Trophoblast cell (in vitro differentiated cells and primary cell): ENCODE data around the gene ACTR8.

Experiments used
- DNase-seq, 2 donors: peaks; one replicate each; pipeline ENCODE4 v3.0.0-alpha.2; 2016
- H2AFZ ChIP-seq: 2 replicates; pipeline ENCODE4 v1.6.1; 2013; ENCODE audit warnings: low read length, moderate library complexity, mild to moderate bottlenecking; ENCODE audit not compliant: insufficient read depth, poor library complexity
- H2AK5ac ChIP-seq: 2 replicates; pipeline ENCODE4 v1.6.1; 2013; ENCODE audit warnings: mild to moderate bottlenecking, low read length
- H2BK120ac ChIP-seq: 2 replicates; pipeline ENCODE4 v1.6.1; 2013; ENCODE audit warnings: low read length, mild to moderate bottlenecking, moderate library complexity; ENCODE audit not compliant: insufficient read depth, poor library complexity
- H2BK12ac ChIP-seq: 2 replicates; pipeline ENCODE4 v1.6.1; 2013; ENCODE audit warnings: mild to moderate bottlenecking, low read length, moderate library complexity
- H2BK5ac ChIP-seq: 2 replicates; pipeline ENCODE4 v1.6.1; 2013; ENCODE audit warnings: low read length, low read depth, moderate library complexity, mild to moderate bottlenecking; ENCODE audit not compliant: poor library complexity
- H3K14ac ChIP-seq: 2 replicates; pipeline ENCODE4 v1.6.1; 2013; ENCODE audit warnings: mild to moderate bottlenecking, low read length
- H3K18ac ChIP-seq: 2 replicates; pipeline ENCODE4 v1.6.1; 2013; ENCODE audit warnings: mild to moderate bottlenecking, low read length
- H3K23ac ChIP-seq: 2 replicates; pipeline ENCODE4 v1.6.1; 2013; ENCODE audit warnings: low read length
- H3K27ac ChIP-seq: 2 replicates; pipeline ENCODE4 v1.5.1; 2013; ENCODE audit warnings: low read depth, mild to moderate bottlenecking, inconsistent platforms, low read length, moderate library complexity
- H3K27me3 ChIP-seq: 2 replicates; pipeline ENCODE4 v1.6.1; 2013; ENCODE audit warnings: inconsistent platforms, mild to moderate bottlenecking, low read length, moderate library complexity; ENCODE audit not compliant: insufficient read depth
- H3K36me3 ChIP-seq, 2 experiments: 1 replicate in 1 of 2; 2 replicates in 1 of 2; pipeline ENCODE4 v1.6.1; 2013; ENCODE audit warnings: low read length in 2 of 2, mild to moderate bottlenecking in 2 of 2, moderate library complexity in 1 of 2; ENCODE audit not compliant: insufficient read depth in 2 of 2, control insufficient read depth in 1 of 2
- H3K4ac ChIP-seq: 2 replicates; pipeline ENCODE4 v1.6.1; 2013; ENCODE audit warnings: low read depth, mild to moderate bottlenecking, low read length, moderate library complexity
- H3K4me1 ChIP-seq, 2 experiments: 1 replicate in 1 of 2; 2 replicates in 1 of 2; pipeline ENCODE4 v1.6.1; 2013; ENCODE audit warnings: low read length in 2 of 2, mild to moderate bottlenecking in 2 of 2, moderate library complexity in 1 of 2; ENCODE audit not compliant: insufficient read depth in 2 of 2, control insufficient read depth in 1 of 2
- H3K4me2 ChIP-seq: 2 replicates; pipeline ENCODE4 v1.6.1; 2013; ENCODE audit warnings: inconsistent platforms, mild to moderate bottlenecking, low read length, moderate library complexity
- H3K4me3 ChIP-seq: 2 replicates; pipeline ENCODE4 v1.5.1; 2013; ENCODE audit warnings: mild to moderate bottlenecking, low read depth, low read length, inconsistent platforms
- H3K79me1 ChIP-seq: one replicate; pipeline ENCODE4 v1.6.1; 2013; ENCODE audit warnings: low read length
- H3K79me2 ChIP-seq: 2 replicates; pipeline ENCODE4 v1.6.1; 2013; ENCODE audit warnings: low read length, mild to moderate bottlenecking; ENCODE audit not compliant: control insufficient read depth, insufficient read depth, poor library complexity
- H3K9ac ChIP-seq: 2 replicates; pipeline ENCODE4 v1.6.1; 2013; ENCODE audit warnings: mild to moderate bottlenecking, low read length
- H3K9me3 ChIP-seq: 2 replicates; pipeline ENCODE4 v1.6.1; 2013; ENCODE audit warnings: low read depth, mild to moderate bottlenecking, control low read depth, inconsistent platforms, low read length; ENCODE audit not compliant: insufficient read depth
- H4K12ac ChIP-seq: 2 replicates; pipeline ENCODE4 v1.6.1; 2013; ENCODE audit warnings: low read depth, mild to moderate bottlenecking, low read length, moderate library complexity
- H4K8ac ChIP-seq: 2 replicates; pipeline ENCODE4 v1.6.1; 2013; ENCODE audit warnings: low read depth, mild to moderate bottlenecking, low read length, moderate library complexity
- H4K91ac ChIP-seq: one replicate; pipeline ENCODE4 v1.6.1; 2013; ENCODE audit warnings: low read depth, mild to moderate bottlenecking, low read length, moderate library complexity
- WGBS: extraction: QIAGEN DNeasy Blood & Tissue Kit; methylation state at CpG from one replicate; pipeline ENCODE4 v1.1.7; 2013; ENCODE audit warnings: missing lambda C conversion rate; ENCODE audit not compliant: insufficient read length, insufficient coverage; ENCODE audit errors: extremely low coverage; 5-methylcytosine and 5-hydroxymethylcytosine counted together

The ACTR8 gene

GRCh38 chr3:53913401-53913800 is 31.4 kb upstream of the ACTR8 start:
- Histone ChIP-seq H3K27ac (no peak overlapping the region), H2AK5ac (no peak overlapping the region), H3K9ac (no peak overlapping the region), H3K4me2 (no peak overlapping the region), H3K9me3 (no peaks in the 10 kb centered on the region), H2BK120ac (no peak overlapping the region), H3K18ac (no peak overlapping the region), H3K79me1 (no peaks in the 10 kb centered on the region), H2BK12ac (no peak overlapping the region), H3K4me3 (no peak overlapping the region), H4K91ac (no peak overlapping the region), H3K4ac (no peak overlapping the region), H4K12ac (no peak overlapping the region), H3K27me3 (no peaks in the 10 kb centered on the region), H2AFZ (no peak overlapping the region), H3K14ac (no peak overlapping the region), H3K23ac (no peak overlapping the region), H2BK5ac (no peak overlapping the region), H3K36me3 (no peaks in the 10 kb centered on the region), H4K8ac (no peak overlapping the region), H3K4me1 (no peaks in the 10 kb centered on the region), H3K79me2 (no peaks in the 10 kb centered on the region)
- no CpG with 5 or more reads among the region's 8 CpGs for WGBS
- DNase-seq, result no peak

DNA sequence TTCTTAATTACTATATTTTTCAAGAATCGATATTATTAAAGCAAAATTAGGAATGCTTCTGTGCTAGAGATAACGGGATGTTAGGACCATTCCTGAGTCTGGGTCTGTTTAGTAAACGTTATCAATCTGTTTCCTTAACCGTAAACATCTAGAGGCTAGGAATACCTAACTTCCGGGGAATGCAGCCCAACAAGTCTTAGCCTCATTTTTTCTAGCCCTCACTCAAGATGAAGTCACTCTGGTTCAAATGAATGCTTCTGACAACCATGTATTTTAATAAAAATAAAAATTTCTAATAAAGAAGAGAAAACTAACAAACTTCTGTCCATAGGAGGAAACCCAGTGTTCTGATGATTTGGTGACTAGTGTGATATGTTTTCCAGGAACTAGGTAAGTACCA is 20.8 kb upstream of the ACTR8 start:
- H3K36me3 ChIP-seq, result no peaks in the 10 kb centered on the region
- no peaks in the 10 kb centered on the region for H3K4me1 ChIP-seq
- peak; percentile 73 to 84 for DNase-seq
- no peak overlapping the region for H4K12ac ChIP-seq
- H3K79me2 ChIP-seq, result no peaks in the 10 kb centered on the region
- H2BK120ac ChIP-seq, result no peak overlapping the region
- no peak overlapping the region for H3K4me2 ChIP-seq
- H2BK5ac ChIP-seq, result no peak overlapping the region
- H3K9me3 ChIP-seq, result no peaks in the 10 kb centered on the region
- WGBS, result no CpG with 5 or more reads among the region's 5 CpGs
- H3K4me3 ChIP-seq, result no peak overlapping the region
- no peak overlapping the region for H3K14ac ChIP-seq
- H2AK5ac ChIP-seq, result no peak overlapping the region
- no peak overlapping the region for H3K23ac ChIP-seq
- no peaks in the 10 kb centered on the region for H3K27me3 ChIP-seq
- no peak overlapping the region for H4K8ac ChIP-seq
- no peak overlapping the region for H4K91ac ChIP-seq
- no peak overlapping the region for H3K9ac ChIP-seq
- no peaks in the 10 kb centered on the region for H3K79me1 ChIP-seq
- no peak overlapping the region for H2BK12ac ChIP-seq
- H3K4ac ChIP-seq, result no peak overlapping the region
- no peak overlapping the region for H2AFZ ChIP-seq
- no peak overlapping the region for H3K27ac ChIP-seq
- no peak overlapping the region for H3K18ac ChIP-seq

DNA sequence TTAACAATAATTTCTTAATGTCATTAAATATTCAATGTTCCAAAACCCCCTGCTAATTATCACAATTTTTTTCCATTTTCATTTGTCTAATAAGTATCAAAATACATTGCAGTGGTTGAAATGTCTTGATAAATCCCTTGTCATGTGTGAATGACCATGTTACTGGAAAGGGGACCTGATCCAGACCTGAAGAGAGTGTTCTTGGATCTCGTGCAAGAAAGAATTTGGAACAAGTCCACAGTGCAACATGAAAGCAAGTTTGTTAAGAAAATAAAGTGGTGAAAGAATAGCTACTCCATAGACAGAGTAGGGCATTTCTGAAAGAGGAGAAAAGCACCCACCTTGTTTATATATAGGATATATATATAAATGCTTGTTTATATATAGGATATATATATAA is 20.1 kb upstream of the ACTR8 start:
- Histone ChIP-seq H4K12ac (no peak overlapping the region), H4K91ac (no peak overlapping the region), H3K36me3 (no peaks in the 10 kb centered on the region), H3K4me2 (no peak overlapping the region), H2BK5ac (no peak overlapping the region), H3K79me1 (no peaks in the 10 kb centered on the region), H4K8ac (no peak overlapping the region), H3K4me3 (no peak overlapping the region), H3K4ac (no peak overlapping the region), H3K79me2 (no peaks in the 10 kb centered on the region), H3K4me1 (no peaks in the 10 kb centered on the region), H3K14ac (no peak overlapping the region), H3K23ac (no peak overlapping the region), H3K18ac (no peak overlapping the region), H3K27me3 (no peaks in the 10 kb centered on the region), H3K27ac (no peak overlapping the region), H2AFZ (no peak overlapping the region), H3K9me3 (no peaks in the 10 kb centered on the region), H3K9ac (no peak overlapping the region), H2AK5ac (no peak overlapping the region), H2BK12ac (no peak overlapping the region), H2BK120ac (no peak overlapping the region)
- WGBS, result no CpG with 5 or more reads among the region's 1 CpG
- DNase-seq, result no peak

DNA sequence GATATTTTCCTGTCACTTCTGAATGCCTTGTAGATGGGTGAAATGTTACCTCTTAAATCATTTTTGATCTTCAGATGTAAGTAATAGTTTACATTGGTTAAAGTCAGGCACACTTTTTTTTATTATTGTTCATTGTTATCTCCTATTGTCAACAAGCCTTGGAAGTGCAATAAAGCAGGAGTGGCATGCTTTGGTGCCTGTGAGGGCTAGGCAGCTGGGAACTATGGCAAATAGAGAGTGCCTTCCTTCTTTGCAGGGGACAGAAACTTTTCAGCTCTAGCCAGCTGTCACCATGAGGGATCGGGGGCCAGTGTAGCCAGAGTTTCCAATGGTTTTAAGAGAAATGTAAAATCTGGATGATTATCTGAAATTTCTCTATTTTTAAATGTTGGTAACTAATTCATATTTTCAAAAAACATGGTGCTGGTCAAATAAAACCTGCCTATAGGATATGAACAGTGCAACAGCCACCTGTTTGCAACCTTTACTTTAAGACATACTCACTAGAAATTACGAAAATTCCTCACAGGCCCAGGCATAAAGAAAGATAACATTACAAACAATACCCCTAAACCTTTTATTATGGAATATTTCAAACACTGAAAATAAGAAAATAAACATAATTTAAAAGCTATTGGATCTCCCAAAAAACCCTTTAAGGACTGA is 18.8 kb upstream of the ACTR8 start:
- H3K18ac ChIP-seq, result no peak overlapping the region
- H2BK12ac ChIP-seq, result no peak overlapping the region
- no peak overlapping the region for H4K8ac ChIP-seq
- H2AFZ ChIP-seq, result no peak overlapping the region
- no peak overlapping the region for H2BK5ac ChIP-seq
- H4K12ac ChIP-seq, result no peak overlapping the region
- H2BK120ac ChIP-seq, result no peak overlapping the region
- no peak overlapping the region for H4K91ac ChIP-seq
- no peak overlapping the region for H3K4me3 ChIP-seq
- H2AK5ac ChIP-seq, result no peak overlapping the region
- no peaks in the 10 kb centered on the region for H3K4me1 ChIP-seq
- no CpG with 5 or more reads among the region's 2 CpGs for WGBS
- H3K79me1 ChIP-seq, result no peaks in the 10 kb centered on the region
- H3K27ac ChIP-seq, result no peak overlapping the region
- H3K14ac ChIP-seq, result no peak overlapping the region
- H3K23ac ChIP-seq, result no peak overlapping the region
- H3K4me2 ChIP-seq, result no peak overlapping the region
- no peak overlapping the region for H3K9ac ChIP-seq
- no peak for DNase-seq
- H3K36me3 ChIP-seq, result no peaks in the 10 kb centered on the region
- H3K4ac ChIP-seq, result no peak overlapping the region
- H3K27me3 ChIP-seq, result no peaks in the 10 kb centered on the region
- no peaks in the 10 kb centered on the region for H3K79me2 ChIP-seq
- no peaks in the 10 kb centered on the region for H3K9me3 ChIP-seq
